ENCODE data around the gene EMP2.

DNA sequence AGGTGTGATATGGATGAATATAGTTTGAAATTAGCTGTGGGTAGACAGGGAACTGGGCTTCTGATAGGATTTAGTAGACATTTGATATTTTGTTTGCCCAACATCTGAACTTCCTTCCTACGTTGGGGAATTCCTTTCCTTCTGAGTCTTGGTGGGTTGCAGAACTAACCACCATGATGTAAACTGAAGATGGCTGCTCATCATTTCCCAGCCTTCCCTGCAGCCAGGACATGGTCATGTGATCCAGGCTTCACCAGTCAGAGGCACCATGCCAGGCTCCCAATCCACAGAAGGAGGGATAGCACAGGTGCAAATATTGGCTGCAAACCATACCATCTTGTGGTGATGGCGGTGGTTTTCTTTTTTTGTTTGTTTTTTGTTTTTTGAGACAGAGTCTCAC lies 57.4 kb downstream of the EMP2 start:
- no peak for TF ChIP-seq POLR2A (IDR thresholded peaks at IDR 0.05; ENCODE audit: low read depth, low read length)
- no peak for TF ChIP-seq POLR2AphosphoS5 (IDR thresholded peaks at IDR 0.05; ENCODE audit: low read depth, low read length)
- TF ChIP-seq SPI1 (IDR thresholded peaks at IDR 0.05; ENCODE audit: low read depth, low read length), result no peak
- TF ChIP-seq TAF1 (IDR thresholded peaks at IDR 0.05; ENCODE audit: low read depth, low read length), result no peak
- TF ChIP-seq PAX5 (IDR thresholded peaks at IDR 0.05; ENCODE audit: insufficient read depth, low read length, severe bottlenecking), result no peak
